OCI-LY3 (cell line): ENCODE results near the gene HCN1.

Source experiments
- EZH2phosphoT487 ChIP-seq: fragments of 200-600 bp; shearing (Covaris generic); IDR thresholded peaks from 2 replicates; pipeline ENCODE4 v1.6.1; 2018; ENCODE audit warnings: antibody characterized with exemption, mixed run types, low read depth
- TF ChIP-seq, protein P1 (sequence below): fragments of 200-600, 300-600 bp; sonication (generic); IDR thresholded peaks from 2 replicates; pipeline ENCODE4 v1.5.1; 2014; ENCODE audit warnings: antibody characterized with exemption, low read length, low read depth

DNA sequence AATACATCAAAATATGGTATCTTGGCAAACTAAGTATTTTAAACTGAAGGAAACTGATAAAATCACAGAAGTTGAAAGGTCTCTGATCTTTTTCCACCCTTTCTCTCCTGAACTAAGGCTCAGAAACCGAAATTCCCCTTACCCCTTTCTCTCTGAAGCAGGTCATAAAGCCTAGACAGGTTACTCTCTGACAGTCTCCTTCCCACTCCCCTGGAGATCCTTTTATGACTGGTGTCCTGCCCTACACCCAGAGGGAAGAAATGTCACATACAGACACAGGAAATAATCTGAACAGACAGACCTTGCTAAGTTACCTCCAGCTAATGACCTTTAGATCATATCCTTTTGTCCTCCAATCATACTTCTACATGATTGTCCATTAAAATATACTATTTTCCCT is 127.4 kb downstream of the HCN1 start:
- TF ChIP-seq, protein P1, sequence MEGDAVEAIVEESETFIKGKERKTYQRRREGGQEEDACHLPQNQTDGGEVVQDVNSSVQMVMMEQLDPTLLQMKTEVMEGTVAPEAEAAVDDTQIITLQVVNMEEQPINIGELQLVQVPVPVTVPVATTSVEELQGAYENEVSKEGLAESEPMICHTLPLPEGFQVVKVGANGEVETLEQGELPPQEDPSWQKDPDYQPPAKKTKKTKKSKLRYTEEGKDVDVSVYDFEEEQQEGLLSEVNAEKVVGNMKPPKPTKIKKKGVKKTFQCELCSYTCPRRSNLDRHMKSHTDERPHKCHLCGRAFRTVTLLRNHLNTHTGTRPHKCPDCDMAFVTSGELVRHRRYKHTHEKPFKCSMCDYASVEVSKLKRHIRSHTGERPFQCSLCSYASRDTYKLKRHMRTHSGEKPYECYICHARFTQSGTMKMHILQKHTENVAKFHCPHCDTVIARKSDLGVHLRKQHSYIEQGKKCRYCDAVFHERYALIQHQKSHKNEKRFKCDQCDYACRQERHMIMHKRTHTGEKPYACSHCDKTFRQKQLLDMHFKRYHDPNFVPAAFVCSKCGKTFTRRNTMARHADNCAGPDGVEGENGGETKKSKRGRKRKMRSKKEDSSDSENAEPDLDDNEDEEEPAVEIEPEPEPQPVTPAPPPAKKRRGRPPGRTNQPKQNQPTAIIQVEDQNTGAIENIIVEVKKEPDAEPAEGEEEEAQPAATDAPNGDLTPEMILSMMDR: no peak
- no peak for TF ChIP-seq EZH2phosphoT487
